ENCODE results near the gene CSGALNACT2. TPM values are rescaled to one million over a fixed set of nuclear protein-coding genes. Genes with fewer than 3 reads are reported as not detected.
"Not testable (repeated sequence)": the region's sequence is repeated elsewhere in the genome, so short reads cannot be mapped to it uniquely, and the experiment has no call there.

CSGALNACT2 gene
- total RNA-seq, 1 experiment from 2014 or later = 3.6 TPM

DNA sequence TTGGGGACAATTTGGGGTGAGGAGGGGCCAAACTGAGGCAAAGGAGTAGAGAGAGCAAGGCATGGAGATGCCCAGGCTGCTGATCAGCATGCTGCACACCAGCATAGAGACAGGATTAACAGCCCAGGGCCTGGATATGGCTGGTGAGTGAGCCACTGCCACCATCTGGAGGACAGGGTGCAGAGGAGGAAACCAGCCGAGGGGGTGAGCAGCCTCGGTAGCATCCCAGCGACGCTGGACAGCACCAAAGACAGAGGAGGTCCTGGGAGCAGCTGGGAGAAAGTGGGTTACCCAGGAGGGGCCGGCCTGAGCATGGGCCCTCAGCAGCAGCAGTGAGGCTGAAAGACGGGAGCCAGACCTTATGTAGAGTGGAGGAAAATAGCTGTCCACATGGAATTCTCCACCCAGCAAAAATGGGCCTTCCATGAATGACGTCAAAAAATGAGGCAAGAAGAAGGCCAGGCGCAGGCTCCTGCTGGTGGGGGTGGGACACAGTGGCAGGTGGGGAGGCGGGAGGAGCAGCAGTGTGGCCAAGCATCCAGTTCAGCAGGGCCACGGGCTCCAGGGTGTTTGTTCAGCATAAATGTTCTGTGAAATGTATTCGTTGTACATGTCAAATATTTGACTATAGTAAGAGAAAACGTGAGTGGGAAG, 44.7 kb upstream of the CSGALNACT2 start:
- intact Hi-C loops (cut with micrococcal nuclease) = no loop called here
- Histone ChIP-seq H3K79me2 (ENCODE audit: low read length) (no peaks in the 10 kb centered on the region), H3K4me2 (ENCODE audit: low read length) (no peak overlapping the region), H3K36me3 (ENCODE audit: low read depth, low read length) (no peaks in the 10 kb centered on the region), H3K9ac (ENCODE audit: low read length) (no peak overlapping the region), H3K4me1 (ENCODE audit: insufficient read depth, low read length) (no peaks in the 10 kb centered on the region), H4K20me1 (ENCODE audit: low read length) (no peaks in the 10 kb centered on the region), H3K9me3 (ENCODE audit: low read length) (no peaks in the 10 kb centered on the region), H3K27ac (ENCODE audit: low read length) (no peak overlapping the region), H3F3A (ENCODE audit: low read length, unreplicated experiment) (no peaks in the 10 kb centered on the region), H3K4me3 (ENCODE audit: low read length) (no peak overlapping the region), H2AFZ (ENCODE audit: low read length) (no peak overlapping the region), H3K27me3 (ENCODE audit: low read length) (peaks cover 53% of the 10 kb centered on the region), H3K9me2 (replicated peaks; ENCODE audit: low read length) (no peaks in the 10 kb centered on the region)
- BruUV-seq (replicated peaks) = no TSS peak
- ATAC-seq (peak; percentile 78), DNase-seq (peak; percentile 45)
- TF ChIP-seq EZH2 (IDR thresholded peaks at IDR 0.05; ENCODE audit: low read length, unreplicated experiment) = no peak
- TF ChIP-seq, protein P1, sequence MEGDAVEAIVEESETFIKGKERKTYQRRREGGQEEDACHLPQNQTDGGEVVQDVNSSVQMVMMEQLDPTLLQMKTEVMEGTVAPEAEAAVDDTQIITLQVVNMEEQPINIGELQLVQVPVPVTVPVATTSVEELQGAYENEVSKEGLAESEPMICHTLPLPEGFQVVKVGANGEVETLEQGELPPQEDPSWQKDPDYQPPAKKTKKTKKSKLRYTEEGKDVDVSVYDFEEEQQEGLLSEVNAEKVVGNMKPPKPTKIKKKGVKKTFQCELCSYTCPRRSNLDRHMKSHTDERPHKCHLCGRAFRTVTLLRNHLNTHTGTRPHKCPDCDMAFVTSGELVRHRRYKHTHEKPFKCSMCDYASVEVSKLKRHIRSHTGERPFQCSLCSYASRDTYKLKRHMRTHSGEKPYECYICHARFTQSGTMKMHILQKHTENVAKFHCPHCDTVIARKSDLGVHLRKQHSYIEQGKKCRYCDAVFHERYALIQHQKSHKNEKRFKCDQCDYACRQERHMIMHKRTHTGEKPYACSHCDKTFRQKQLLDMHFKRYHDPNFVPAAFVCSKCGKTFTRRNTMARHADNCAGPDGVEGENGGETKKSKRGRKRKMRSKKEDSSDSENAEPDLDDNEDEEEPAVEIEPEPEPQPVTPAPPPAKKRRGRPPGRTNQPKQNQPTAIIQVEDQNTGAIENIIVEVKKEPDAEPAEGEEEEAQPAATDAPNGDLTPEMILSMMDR (conservative IDR thresholded peaks at IDR 0.05; ENCODE audit: low read depth, low read length) = peak; percentile 39
- ChIA-PET POLR2A (ENCODE audit: unreplicated experiment) (no interaction called here), CTCF (no interaction called here)

GRCh38 chr10:43094085-43094484, 44.2 kb upstream of the CSGALNACT2 start:
- CTCF ChIA-PET = no interaction called here
- Histone ChIP-seq H2AFZ (ENCODE audit: low read length) (no peak overlapping the region), H3K79me2 (ENCODE audit: low read length) (no peaks in the 10 kb centered on the region), H3K27me3 (ENCODE audit: low read length) (peaks cover 53% of the 10 kb centered on the region), H3K4me2 (ENCODE audit: low read length) (no peak overlapping the region), H4K20me1 (ENCODE audit: low read length) (no peaks in the 10 kb centered on the region), H3K9me3 (ENCODE audit: low read length) (no peaks in the 10 kb centered on the region), H3K4me1 (ENCODE audit: insufficient read depth, low read length) (no peaks in the 10 kb centered on the region), H3K9ac (ENCODE audit: low read length) (no peak overlapping the region), H3K9me2 (replicated peaks; ENCODE audit: low read length) (no peaks in the 10 kb centered on the region), H3K36me3 (ENCODE audit: low read depth, low read length) (no peaks in the 10 kb centered on the region), H3K4me3 (ENCODE audit: low read length) (no peak overlapping the region), H3F3A (ENCODE audit: low read length, unreplicated experiment) (no peaks in the 10 kb centered on the region), H3K27ac (ENCODE audit: low read length) (no peak overlapping the region)
- TF ChIP-seq EZH2phosphoT487 (IDR thresholded peaks at IDR 0.05; ENCODE audit: borderline replicate concordance, low read length) = no peak
- TF ChIP-seq EZH2 (IDR thresholded peaks at IDR 0.05; ENCODE audit: low read length, unreplicated experiment) = no peak
- TF ChIP-seq, protein P1 (conservative IDR thresholded peaks at IDR 0.05; ENCODE audit: low read depth, low read length) = no peak
- no peak for DNase-seq
- POLR2A ChIA-PET (ENCODE audit: unreplicated experiment) = no interaction called here
- ATAC-seq = no peak
- no TSS peak for BruUV-seq (replicated peaks)
- intact Hi-C loops (cut with micrococcal nuclease) = no loop called here

DNA sequence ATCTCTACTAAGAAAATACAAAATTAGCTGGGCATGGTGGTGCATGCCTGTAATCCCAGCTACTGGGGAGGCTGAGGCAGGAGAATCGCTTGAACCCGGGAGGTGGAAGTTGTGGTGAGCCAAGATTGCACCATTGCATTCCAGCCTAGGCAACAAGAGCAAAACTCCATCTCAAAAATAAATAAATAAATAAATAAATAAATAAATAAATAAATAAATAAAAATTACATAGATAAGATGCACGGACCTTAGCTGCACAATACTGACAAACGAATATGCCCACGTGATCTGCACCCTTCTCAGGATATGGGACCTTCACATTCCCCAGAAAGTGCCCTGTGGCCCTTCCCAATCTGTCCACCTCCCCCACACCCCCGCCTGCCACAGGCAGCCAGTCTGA, 38.9 kb upstream of the CSGALNACT2 start:
- H3K9me2 ChIP-seq (replicated peaks; ENCODE audit: low read length); H3K4me3 ChIP-seq (ENCODE audit: low read length); CTCF ChIA-PET; H3K79me2 ChIP-seq (ENCODE audit: low read length); H3F3A ChIP-seq (ENCODE audit: low read length, unreplicated experiment); POLR2A ChIA-PET (ENCODE audit: unreplicated experiment); H3K9ac ChIP-seq (ENCODE audit: low read length); H3K27ac ChIP-seq (ENCODE audit: low read length); DNase-seq; H2AFZ ChIP-seq (ENCODE audit: low read length); H4K20me1 ChIP-seq (ENCODE audit: low read length); intact Hi-C loops (cut with micrococcal nuclease); H3K36me3 ChIP-seq (ENCODE audit: low read depth, low read length); H3K9me3 ChIP-seq (ENCODE audit: low read length); BruUV-seq (replicated peaks); H3K4me1 ChIP-seq (ENCODE audit: insufficient read depth, low read length); ATAC-seq; H3K4me2 ChIP-seq (ENCODE audit: low read length): not testable (repeated sequence)
- peaks cover 60% of the 10 kb centered on the region for H3K27me3 ChIP-seq (ENCODE audit: low read length)
